NCI-H2029 treated with DMSO at 0.1 percent for 48 hours (cell line): ENCODE measurements around the gene ZNF583.

ENCODE experiments used
- DNase-seq: peaks from one replicate; lab custom pipeline; 2025; lab: John Stamatoyannopoulos, UW

The ZNF583 gene

DNA sequence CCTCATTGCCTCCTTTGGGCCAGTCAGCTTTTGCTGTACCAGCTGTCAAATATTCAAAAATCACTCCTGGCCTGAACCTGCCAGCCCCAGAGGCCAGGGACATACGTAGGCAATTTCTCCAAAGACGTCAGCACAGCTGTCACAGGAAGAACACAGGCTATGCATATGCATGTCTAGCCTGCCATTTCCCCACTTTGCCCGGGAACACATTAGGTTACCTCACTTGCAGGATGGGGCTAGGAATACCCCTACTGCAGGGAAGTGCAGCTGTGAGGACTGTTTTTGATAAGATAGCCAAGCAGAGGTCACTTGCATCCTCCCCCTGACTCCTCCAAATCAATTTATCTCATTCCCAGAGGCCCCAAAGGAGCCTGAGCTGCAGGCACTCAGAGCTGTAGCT is 70.2 kb downstream of the ZNF583 start:
- DNase-seq = no peak

DNA sequence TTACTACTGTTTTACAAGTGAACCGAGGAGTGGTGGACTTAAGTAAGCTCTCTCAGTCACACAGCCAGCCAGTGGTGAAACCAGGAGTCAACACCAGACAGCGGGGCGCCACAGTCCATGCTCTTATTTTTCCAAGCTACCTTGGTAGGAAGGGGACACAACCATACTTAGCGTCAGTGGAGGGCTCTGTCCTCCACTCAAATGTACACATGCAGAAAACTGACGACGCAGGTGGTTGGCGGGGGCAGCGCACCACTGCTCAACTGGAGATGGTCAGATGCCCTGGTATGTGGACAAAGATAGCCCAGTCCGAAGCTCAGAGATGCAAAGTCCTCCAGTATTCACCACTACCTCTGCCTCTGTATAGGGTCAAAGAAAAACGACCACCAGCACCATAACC is 72.0 kb downstream of the ZNF583 start:
- no peak for DNase-seq
